ENCODE results near the gene TUBB2B. TPM values are rescaled to one million over a fixed set of nuclear protein-coding genes. Genes with fewer than 3 reads are reported as not detected.

TUBB2B gene
- total and polyA plus RNA-seq, 7 donors, result 2.3 to 24.9 (median 12.7) TPM

DNA sequence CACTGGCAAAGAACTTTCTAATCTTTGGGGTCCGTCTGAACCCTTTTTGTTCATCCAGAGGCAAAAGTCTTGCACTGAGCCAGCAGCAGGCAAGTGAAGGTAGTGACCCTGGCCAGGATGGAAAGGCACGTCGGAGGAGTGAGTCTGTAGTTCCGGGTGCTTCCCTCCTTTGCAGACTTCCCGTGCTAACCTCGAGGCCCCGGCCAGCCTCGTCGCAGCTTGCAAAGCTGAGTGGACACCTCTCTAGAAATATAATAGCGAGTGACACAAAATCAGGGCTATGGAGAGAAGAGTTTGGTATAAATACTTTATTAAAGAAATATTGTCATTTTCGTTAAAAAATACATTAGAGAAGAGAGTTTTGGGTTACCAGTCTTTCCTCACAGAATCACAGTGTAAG is 41.2 kb upstream of the TUBB2B start:
- TF ChIP-seq POLR2A (IDR thresholded peaks at IDR 0.05) (no peak), EP300 (IDR thresholded peaks at IDR 0.05) (no peak), POLR2AphosphoS5 (IDR thresholded peaks at IDR 0.05) (no peak)
- TF ChIP-seq, protein P1, sequence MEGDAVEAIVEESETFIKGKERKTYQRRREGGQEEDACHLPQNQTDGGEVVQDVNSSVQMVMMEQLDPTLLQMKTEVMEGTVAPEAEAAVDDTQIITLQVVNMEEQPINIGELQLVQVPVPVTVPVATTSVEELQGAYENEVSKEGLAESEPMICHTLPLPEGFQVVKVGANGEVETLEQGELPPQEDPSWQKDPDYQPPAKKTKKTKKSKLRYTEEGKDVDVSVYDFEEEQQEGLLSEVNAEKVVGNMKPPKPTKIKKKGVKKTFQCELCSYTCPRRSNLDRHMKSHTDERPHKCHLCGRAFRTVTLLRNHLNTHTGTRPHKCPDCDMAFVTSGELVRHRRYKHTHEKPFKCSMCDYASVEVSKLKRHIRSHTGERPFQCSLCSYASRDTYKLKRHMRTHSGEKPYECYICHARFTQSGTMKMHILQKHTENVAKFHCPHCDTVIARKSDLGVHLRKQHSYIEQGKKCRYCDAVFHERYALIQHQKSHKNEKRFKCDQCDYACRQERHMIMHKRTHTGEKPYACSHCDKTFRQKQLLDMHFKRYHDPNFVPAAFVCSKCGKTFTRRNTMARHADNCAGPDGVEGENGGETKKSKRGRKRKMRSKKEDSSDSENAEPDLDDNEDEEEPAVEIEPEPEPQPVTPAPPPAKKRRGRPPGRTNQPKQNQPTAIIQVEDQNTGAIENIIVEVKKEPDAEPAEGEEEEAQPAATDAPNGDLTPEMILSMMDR (IDR thresholded peaks at IDR 0.05), result no peak
- intact Hi-C loops (cut with DNase I), result no loop called here
- DNase-seq, result no peak
- Histone ChIP-seq H3K27me3 (no peaks in the 10 kb centered on the region), H3K27ac (no peak overlapping the region), H3K4me1 (peaks cover 0 to 18% (median 7%) of the 10 kb centered on the region in 4 donors), H3K36me3 (peaks cover 0 to 65% (median 13%) of the 10 kb centered on the region in 4 donors), H3K4me3 (no peak overlapping the region), H3K9me3 (no peaks in the 10 kb centered on the region)
- 89 to 92% methylated on average over 11 of the region's 11 CpGs for WGBS, 2 donors

DNA sequence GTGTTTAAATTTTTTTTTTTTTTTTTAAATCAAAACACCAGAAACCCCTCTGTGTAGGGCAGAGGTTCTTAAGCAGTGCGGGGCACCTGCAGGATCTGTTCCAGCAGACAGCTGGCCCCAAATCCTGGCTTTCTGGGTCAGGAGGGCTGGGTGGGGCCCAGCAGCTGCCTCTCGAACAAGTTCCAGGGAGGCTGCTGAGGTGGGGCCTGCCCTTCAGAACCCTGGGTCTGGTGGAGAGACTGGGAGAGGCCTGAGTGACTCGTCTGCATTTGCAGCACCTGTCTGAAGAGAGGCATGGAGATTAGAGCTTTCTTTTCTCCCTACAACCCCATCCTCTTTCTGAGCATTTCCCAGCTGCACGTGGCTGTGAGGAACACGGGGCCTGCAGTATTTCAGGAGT is 39.7 kb upstream of the TUBB2B start:
- intact Hi-C loops (cut with DNase I), result no loop called here

GRCh38 chr6:3266170-3266569 is 38.7 kb upstream of the TUBB2B start:
- no peak overlapping the region for H3K27ac ChIP-seq
- H3K4me1 ChIP-seq, result peaks cover 0 to 23% (median 17%) of the 10 kb centered on the region in 4 donors
- DNase-seq, result no peak
- 56 to 62% methylated on average over 9 of the region's 9 CpGs for WGBS, 2 donors
- H3K36me3 ChIP-seq, result peaks cover 0 to 49% (median 8%) of the 10 kb centered on the region in 4 donors
- no peaks in the 10 kb centered on the region for H3K27me3 ChIP-seq
- H3K9me3 ChIP-seq, result no peaks in the 10 kb centered on the region
- intact Hi-C loops (cut with DNase I), result no loop called here
- TF ChIP-seq EP300 (IDR thresholded peaks at IDR 0.05) (no peak), POLR2AphosphoS5 (IDR thresholded peaks at IDR 0.05) (no peak), POLR2A (IDR thresholded peaks at IDR 0.05) (no peak)
- TF ChIP-seq, protein P1 (IDR thresholded peaks at IDR 0.05), result no peak
- H3K4me3 ChIP-seq, result no peak overlapping the region

More for the DNA sequence above, 39.7 kb upstream of the TUBB2B start:
- Histone ChIP-seq H3K9me3 (no peaks in the 10 kb centered on the region), H3K36me3 (peaks cover 0 to 59% (median 13%) of the 10 kb centered on the region in 4 donors), H3K4me1 (peaks cover 0 to 13% (median 7%) of the 10 kb centered on the region in 4 donors), H3K27ac (no peak overlapping the region), H3K27me3 (no peaks in the 10 kb centered on the region), H3K4me3 (no peak overlapping the region)
- WGBS, 2 donors, result 43 to 60% methylated on average over 5 of the region's 5 CpGs
- TF ChIP-seq EP300 (IDR thresholded peaks at IDR 0.05) (no peak), POLR2AphosphoS5 (IDR thresholded peaks at IDR 0.05) (no peak), POLR2A (IDR thresholded peaks at IDR 0.05) (no peak)
- TF ChIP-seq, protein P1 (IDR thresholded peaks at IDR 0.05), result no peak
- no peak for DNase-seq

DNA sequence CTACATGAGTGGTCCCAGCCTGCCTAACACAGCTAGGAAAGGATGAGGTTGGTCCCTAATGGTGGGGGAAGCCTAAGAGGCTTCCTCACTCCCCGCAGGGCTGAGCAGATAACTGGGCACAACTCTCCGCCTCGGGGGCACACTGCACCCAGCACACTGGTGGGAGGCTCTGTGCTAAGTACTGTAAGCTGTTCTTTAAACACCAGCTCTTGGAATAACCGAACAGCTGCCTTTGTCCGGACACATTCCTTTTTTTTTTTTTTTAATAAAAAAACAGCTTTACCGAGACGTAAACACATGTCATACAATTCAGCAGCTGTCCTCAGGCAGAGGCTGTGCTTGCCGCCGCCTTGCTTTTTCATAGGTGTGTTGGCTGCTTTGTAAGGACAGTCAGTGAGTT is 38.2 kb upstream of the TUBB2B start:
- intact Hi-C loops (cut with DNase I), result no loop called here
- Histone ChIP-seq H3K4me1 (peaks cover 0 to 28% (median 22%) of the 10 kb centered on the region in 4 donors), H3K36me3 (peaks cover 0 to 44% (median 8%) of the 10 kb centered on the region in 4 donors)

More for the DNA sequence above, 38.2 kb upstream of the TUBB2B start:
- no peak for DNase-seq
- Histone ChIP-seq H3K4me3 (no peak overlapping the region), H3K27me3 (no peaks in the 10 kb centered on the region), H3K27ac (peak overlapping the region in 1 of 4 donors; percentile 7), H3K9me3 (no peaks in the 10 kb centered on the region)
- TF ChIP-seq POLR2A (IDR thresholded peaks at IDR 0.05), result no peak
- TF ChIP-seq, protein P1 (IDR thresholded peaks at IDR 0.05), result no peak
- no peak for TF ChIP-seq POLR2AphosphoS5 (IDR thresholded peaks at IDR 0.05)
- no peak for TF ChIP-seq EP300 (IDR thresholded peaks at IDR 0.05)
- WGBS, 2 donors, result 60 to 66% methylated on average over 9 of the region's 9 CpGs

Data from sigmoid colon (tissue), 7 donors.